Thoracic aorta (tissue), 2 donors: ENCODE measurements around the gene CXorf65. TPM values are rescaled to one million over a fixed set of nuclear protein-coding genes. Genes with fewer than 3 reads are reported as not detected.

ENCODE experiments used
- ATAC-seq: fragments of 150-250 bp; one replicate; pipeline ENCODE4 v1.8.0; 2017; ENCODE audit warnings: low read depth; ENCODE audit not compliant: insufficient number of reproducible peaks, low FRiP score
- DNase-seq: peaks from one replicate; pipeline ENCODE4 v3.0.0-alpha.2; 2020; ENCODE audit warnings: low spot score
- H3K27ac ChIP-seq, 2 donors: fragments of 200-600 bp; sonication (generic); 1 replicate in 1 of 2; 2 replicates in 1 of 2; pipeline ENCODE4 v1.5.1; 2016; ENCODE audit warnings: mild to moderate bottlenecking in 2 of 2, moderate library complexity in 2 of 2
- H3K27me3 ChIP-seq: fragments of 200-600 bp; sonication (generic); replicated peaks from 2 replicates; pipeline ENCODE4 v1.6.0; 2016; ENCODE audit warnings: mild to moderate bottlenecking; ENCODE audit not compliant: insufficient read depth
- H3K36me3 ChIP-seq: fragments of 200-600 bp; sonication (generic); one replicate; pipeline ENCODE4 v1.5.1; 2016
- H3K4me1 ChIP-seq, 2 donors: fragments of 200-600 bp; sonication (generic); 1 replicate in 1 of 2; 2 replicates in 1 of 2; pipeline versions ENCODE4 v1.5.1 to v1.6.0; 2016; ENCODE audit warnings: low read depth in 2 of 2, mild to moderate bottlenecking in 1 of 2; ENCODE audit not compliant: control insufficient read depth in 1 of 2
- H3K4me3 ChIP-seq: fragments of 200-600 bp; sonication (generic); 2 replicates; pipeline ENCODE4 v1.5.1; 2016; ENCODE audit warnings: mild to moderate bottlenecking
- H3K9me3 ChIP-seq: fragments of 200-600 bp; sonication (generic); 2 replicates; pipeline ENCODE4 v1.5.1; 2016
- total RNA-seq, 2 donors: library from RNA; depleted of rRNA; stranded (reverse); fragments of >200 nt; gene quantifications; one replicate each; pipeline versions ENCODE4 v1.1.0 to v1.2.3, GENCODE V29; 2016
- TF ChIP-seq, protein P1 (sequence below): fragments of 200-600 bp; sonication (generic); IDR thresholded peaks from one replicate; pipeline ENCODE4 v1.5.1; 2019; ENCODE audit warnings: antibody characterized with exemption

Gene CXorf65
- total RNA-seq, 2 donors from 2014 or later: not detected

GRCh38 chrX:71147496-71148277, 41.1 kb upstream of the CXorf65 start:
- Histone ChIP-seq H3K27me3 (no peaks in the 10 kb centered on the region), H3K4me1 (peaks cover 0 to 7% of the 10 kb centered on the region in 2 donors), H3K27ac (no peak overlapping the region), H3K36me3 (no peaks in the 10 kb centered on the region), H3K9me3 (no peaks in the 10 kb centered on the region), H3K4me3 (no peak overlapping the region)
- TF ChIP-seq, protein P1, sequence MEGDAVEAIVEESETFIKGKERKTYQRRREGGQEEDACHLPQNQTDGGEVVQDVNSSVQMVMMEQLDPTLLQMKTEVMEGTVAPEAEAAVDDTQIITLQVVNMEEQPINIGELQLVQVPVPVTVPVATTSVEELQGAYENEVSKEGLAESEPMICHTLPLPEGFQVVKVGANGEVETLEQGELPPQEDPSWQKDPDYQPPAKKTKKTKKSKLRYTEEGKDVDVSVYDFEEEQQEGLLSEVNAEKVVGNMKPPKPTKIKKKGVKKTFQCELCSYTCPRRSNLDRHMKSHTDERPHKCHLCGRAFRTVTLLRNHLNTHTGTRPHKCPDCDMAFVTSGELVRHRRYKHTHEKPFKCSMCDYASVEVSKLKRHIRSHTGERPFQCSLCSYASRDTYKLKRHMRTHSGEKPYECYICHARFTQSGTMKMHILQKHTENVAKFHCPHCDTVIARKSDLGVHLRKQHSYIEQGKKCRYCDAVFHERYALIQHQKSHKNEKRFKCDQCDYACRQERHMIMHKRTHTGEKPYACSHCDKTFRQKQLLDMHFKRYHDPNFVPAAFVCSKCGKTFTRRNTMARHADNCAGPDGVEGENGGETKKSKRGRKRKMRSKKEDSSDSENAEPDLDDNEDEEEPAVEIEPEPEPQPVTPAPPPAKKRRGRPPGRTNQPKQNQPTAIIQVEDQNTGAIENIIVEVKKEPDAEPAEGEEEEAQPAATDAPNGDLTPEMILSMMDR: no peak
- no peak for ATAC-seq
- DNase-seq: no peak

DNA sequence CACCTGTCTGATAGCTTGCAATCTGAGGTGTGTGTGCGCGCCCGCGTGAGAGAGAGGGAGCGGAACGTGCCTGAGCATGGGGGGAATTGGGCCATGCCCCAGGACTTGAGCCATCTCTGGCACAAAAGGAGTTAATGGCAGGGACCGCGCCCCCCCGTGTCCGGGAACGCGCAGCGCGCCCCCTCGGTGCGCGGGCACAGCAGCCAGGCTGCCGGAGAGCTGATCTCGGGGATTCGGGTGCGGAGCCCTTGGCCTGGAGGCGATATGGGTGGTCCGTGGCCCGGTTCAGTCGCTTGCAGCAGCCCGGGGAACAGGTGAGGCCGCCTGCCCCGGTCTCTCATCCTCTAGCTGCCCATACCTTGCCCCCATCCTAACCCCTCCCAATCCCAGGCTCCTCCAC, 38.1 kb upstream of the CXorf65 start, which contains the start of gene NLGN3:
Gene NLGN3 (plus strand): TSS at position 191 of the 400 bp plus-strand sequence. CDS start 2,909 bp downstream, outside the sequence.
- Histone ChIP-seq H3K4me3 (peak within 1 kb of the TSS; percentile 65), H3K4me1 (peaks cover 0 to 7% of the 10 kb centered on the region in 2 donors), H3K27me3 (no peaks in the 10 kb centered on the region), H3K27ac (no peak within 1 kb of the TSS), H3K9me3 (no peaks in the 10 kb centered on the region), H3K36me3 (no peaks in the 10 kb centered on the region)
- ATAC-seq: no peak
- DNase-seq: no peak
- TF ChIP-seq, protein P1: no peak

- H3K9me3 ChIP-seq: no peaks in the 10 kb centered on the region
- DNase-seq: peak; percentile 9
- H3K27ac ChIP-seq: no peak overlapping the region
- no peaks in the 10 kb centered on the region for H3K36me3 ChIP-seq
- H3K27me3 ChIP-seq: no peaks in the 10 kb centered on the region
- peaks cover 0 to 7% of the 10 kb centered on the region in 2 donors for H3K4me1 ChIP-seq
- H3K4me3 ChIP-seq: no peak overlapping the region
- TF ChIP-seq, protein P1: no peak
- no peak for ATAC-seq
These were observed 37.0 kb upstream of the CXorf65 start for GRCh38 chrX:71143508-71143907.

GRCh38 chrX:71140440-71140839, 33.9 kb upstream of the CXorf65 start:
- TF ChIP-seq, protein P1: no peak
- Histone ChIP-seq H3K27ac (no peak overlapping the region), H3K9me3 (no peaks in the 10 kb centered on the region), H3K27me3 (no peaks in the 10 kb centered on the region), H3K36me3 (peaks cover 14% of the 10 kb centered on the region), H3K4me1 (peaks cover 0 to 7% of the 10 kb centered on the region in 2 donors), H3K4me3 (no peak overlapping the region)
- ATAC-seq (no peak), DNase-seq (no peak)

- TF ChIP-seq, protein P1: no peak
- Histone ChIP-seq H3K4me1 (no peaks in the 10 kb centered on the region), H3K36me3 (peaks cover 58% of the 10 kb centered on the region), H3K9me3 (no peaks in the 10 kb centered on the region), H3K27ac (no peak overlapping the region), H3K27me3 (no peaks in the 10 kb centered on the region), H3K4me3 (no peak overlapping the region)
- no peak for ATAC-seq
- DNase-seq: no peak
These were observed 25.0 kb upstream of the CXorf65 start for GRCh38 chrX:71131510-71131909.
